OCI-LY1 (cell line): ENCODE measurements around the gene TUBB3.

Experiments
- H2AFZ ChIP-seq: fragments of 200-600 bp; sonication (generic), shearing (Covaris generic); 2 replicates; pipeline ENCODE4 v1.6.0; 2014; ENCODE audit warnings: antibody characterized with exemption, mild to moderate bottlenecking, low read length
- H3F3A ChIP-seq: fragments of 200-600 bp; sonication (generic), shearing (Covaris generic); 2 replicates; pipeline ENCODE4 v1.6.0; 2014; ENCODE audit warnings: mild to moderate bottlenecking, antibody characterized with exemption, low read length, moderate library complexity; ENCODE audit not compliant: insufficient read depth
- H3K27ac ChIP-seq: fragments of 200-600 bp; sonication (generic); 2 replicates; pipeline ENCODE4 v1.5.1; 2014; ENCODE audit warnings: low read length, mixed run types, mild to moderate bottlenecking, low read depth; ENCODE audit not compliant: poor library complexity, severe bottlenecking
- H3K27me3 ChIP-seq: fragments of 200-600 bp; sonication (generic); 2 replicates; pipeline ENCODE4 v1.6.0; 2014; ENCODE audit warnings: antibody characterized with exemption, mild to moderate bottlenecking, low read length, moderate library complexity; ENCODE audit not compliant: insufficient read depth
- H3K36me3 ChIP-seq: fragments of 200-600 bp; sonication (generic); 2 replicates; pipeline ENCODE4 v1.6.1; 2014; ENCODE audit warnings: mild to moderate bottlenecking, antibody characterized with exemption, low read length, moderate library complexity, mixed read lengths; ENCODE audit not compliant: insufficient read depth
- H3K4me1 ChIP-seq: fragments of 200-600 bp; sonication (generic); 2 replicates; pipeline ENCODE4 v1.5.1; 2014; ENCODE audit warnings: mild to moderate bottlenecking, low read length, moderate library complexity; ENCODE audit not compliant: insufficient read depth, severe bottlenecking
- H3K4me2 ChIP-seq: fragments of 200-600 bp; sonication (generic), shearing (Covaris generic); 2 replicates; pipeline ENCODE4 v1.6.1; 2014; ENCODE audit warnings: low read length
- H3K4me3 ChIP-seq: fragments of 200-600 bp; sonication (generic); 2 replicates; pipeline ENCODE4 v1.5.1; 2014; ENCODE audit warnings: low read length, low read depth, mild to moderate bottlenecking, mixed read lengths; ENCODE audit not compliant: poor library complexity, severe bottlenecking
- H3K79me2 ChIP-seq: fragments of 200-600 bp; shearing (Covaris generic); 2 replicates; pipeline ENCODE4 v1.6.1; 2016; ENCODE audit warnings: mixed run types, low read length, mixed read lengths; ENCODE audit not compliant: insufficient read depth
- H3K9ac ChIP-seq: fragments of 200-600 bp; sonication (generic), shearing (Covaris generic); 2 replicates; pipeline ENCODE4 v1.6.1; 2014; ENCODE audit warnings: mild to moderate bottlenecking, low read length, mixed read lengths
- H3K9me2 ChIP-seq: fragments of 200-600 bp; sonication (generic), shearing (Covaris generic); 2 replicates; pipeline ENCODE4 v1.6.1; 2014; ENCODE audit warnings: low read depth, mild to moderate bottlenecking, low read length, mixed read lengths
- H3K9me3 ChIP-seq: fragments of 200-600 bp; shearing (Covaris generic); 2 replicates; pipeline ENCODE4 v1.6.1; 2014; ENCODE audit warnings: low read length, mixed read lengths
- H4K20me1 ChIP-seq: fragments of 200-600 bp; sonication (generic), shearing (Covaris generic); 2 replicates; pipeline ENCODE4 v1.6.0; 2016; ENCODE audit warnings: mild to moderate bottlenecking, low read length; ENCODE audit not compliant: insufficient read depth
- EZH2 ChIP-seq: fragments of 200-600 bp; sonication (generic), shearing (Covaris generic); IDR thresholded peaks from 2 replicates; pipeline ENCODE4 v1.8.0; 2017; ENCODE audit warnings: borderline replicate concordance, mixed run types, mild to moderate bottlenecking, antibody characterized with exemption, low read length, moderate library complexity, mixed read lengths
- TF ChIP-seq, protein P1 (sequence below): fragments of 200-600 bp; sonication (generic), shearing (Covaris generic); IDR thresholded peaks from 2 replicates; pipeline ENCODE4 v1.5.1; 2017; ENCODE audit warnings: mild to moderate bottlenecking, antibody characterized with exemption, low read length, moderate library complexity, mixed read lengths

The TUBB3 gene

DNA sequence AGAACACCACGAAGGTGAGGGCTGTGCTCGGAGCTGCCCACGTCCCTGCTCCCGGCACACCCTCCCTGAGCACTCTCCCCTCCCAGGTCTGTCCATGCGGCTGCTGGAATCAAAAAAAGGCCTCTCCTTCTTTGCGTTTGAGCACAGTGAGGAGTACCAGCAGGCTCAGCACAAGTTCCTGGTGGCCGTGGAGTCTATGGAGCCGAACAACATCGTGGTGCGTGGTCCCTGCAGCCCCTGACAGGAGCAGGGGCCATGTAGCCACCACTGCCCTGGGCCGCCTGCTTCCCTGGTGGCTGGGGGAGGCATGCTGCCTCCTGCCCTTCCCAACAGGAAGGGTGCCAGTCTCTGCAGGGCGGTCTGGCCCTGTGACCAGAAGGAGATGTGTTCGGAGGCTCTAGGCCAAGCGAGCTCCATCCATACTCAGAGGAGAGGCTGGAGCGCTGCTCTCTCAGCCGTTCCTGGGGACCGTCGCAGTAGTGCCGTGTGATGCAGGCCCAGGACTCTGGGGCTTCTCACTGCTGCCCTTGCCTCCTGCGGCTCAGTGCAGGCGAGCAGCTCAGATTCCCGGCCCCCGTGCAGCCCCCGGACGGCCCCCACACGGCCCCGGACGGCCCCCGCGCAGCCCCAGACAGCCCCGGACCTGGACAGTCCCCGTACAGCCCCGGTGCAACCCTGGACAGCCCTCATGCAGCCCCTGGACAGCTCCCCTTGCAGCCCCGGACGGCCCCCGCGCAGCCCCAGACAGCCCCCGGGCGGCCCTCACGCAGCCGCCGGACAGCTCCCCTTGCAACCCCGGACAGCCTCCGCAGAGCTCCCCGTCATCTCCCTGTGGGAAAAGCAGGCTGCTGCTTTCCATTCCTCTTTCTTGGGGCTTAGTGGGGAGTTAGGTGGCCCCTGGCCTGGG is 29.2 kb upstream of the TUBB3 start:
- Histone ChIP-seq H3K4me2 (no peak overlapping the region), H3K9me3 (no peaks in the 10 kb centered on the region), H3K9me2 (no peaks in the 10 kb centered on the region), H3K9ac (no peak overlapping the region), H3K27me3 (no peaks in the 10 kb centered on the region), H3K36me3 (peaks cover 89% of the 10 kb centered on the region), H3K4me1 (no peaks in the 10 kb centered on the region), H3K4me3 (no peak overlapping the region), H2AFZ (no peak overlapping the region), H3K27ac (no peak overlapping the region), H3F3A (no peaks in the 10 kb centered on the region), H3K79me2 (no peaks in the 10 kb centered on the region), H4K20me1 (no peaks in the 10 kb centered on the region)
- TF ChIP-seq EZH2 = no peak
- TF ChIP-seq, protein P1, sequence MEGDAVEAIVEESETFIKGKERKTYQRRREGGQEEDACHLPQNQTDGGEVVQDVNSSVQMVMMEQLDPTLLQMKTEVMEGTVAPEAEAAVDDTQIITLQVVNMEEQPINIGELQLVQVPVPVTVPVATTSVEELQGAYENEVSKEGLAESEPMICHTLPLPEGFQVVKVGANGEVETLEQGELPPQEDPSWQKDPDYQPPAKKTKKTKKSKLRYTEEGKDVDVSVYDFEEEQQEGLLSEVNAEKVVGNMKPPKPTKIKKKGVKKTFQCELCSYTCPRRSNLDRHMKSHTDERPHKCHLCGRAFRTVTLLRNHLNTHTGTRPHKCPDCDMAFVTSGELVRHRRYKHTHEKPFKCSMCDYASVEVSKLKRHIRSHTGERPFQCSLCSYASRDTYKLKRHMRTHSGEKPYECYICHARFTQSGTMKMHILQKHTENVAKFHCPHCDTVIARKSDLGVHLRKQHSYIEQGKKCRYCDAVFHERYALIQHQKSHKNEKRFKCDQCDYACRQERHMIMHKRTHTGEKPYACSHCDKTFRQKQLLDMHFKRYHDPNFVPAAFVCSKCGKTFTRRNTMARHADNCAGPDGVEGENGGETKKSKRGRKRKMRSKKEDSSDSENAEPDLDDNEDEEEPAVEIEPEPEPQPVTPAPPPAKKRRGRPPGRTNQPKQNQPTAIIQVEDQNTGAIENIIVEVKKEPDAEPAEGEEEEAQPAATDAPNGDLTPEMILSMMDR = no peak

GRCh38 chr16:89895482-89896250 is 27.5 kb upstream of the TUBB3 start:
- H3K9me2 ChIP-seq = no peaks in the 10 kb centered on the region
- H4K20me1 ChIP-seq = no peaks in the 10 kb centered on the region
- no peaks in the 10 kb centered on the region for H3F3A ChIP-seq
- no peaks in the 10 kb centered on the region for H3K4me1 ChIP-seq
- H3K9me3 ChIP-seq = no peaks in the 10 kb centered on the region
- H3K27ac ChIP-seq = no peak overlapping the region
- peaks cover 94% of the 10 kb centered on the region for H3K36me3 ChIP-seq
- no peaks in the 10 kb centered on the region for H3K27me3 ChIP-seq
- H3K4me2 ChIP-seq = no peak overlapping the region
- no peak overlapping the region for H2AFZ ChIP-seq
- no peak overlapping the region for H3K4me3 ChIP-seq
- TF ChIP-seq EZH2 = no peak
- TF ChIP-seq, protein P1 = no peak
- H3K9ac ChIP-seq = no peak overlapping the region
- H3K79me2 ChIP-seq = no peaks in the 10 kb centered on the region

- no peaks in the 10 kb centered on the region for H3K79me2 ChIP-seq
- no peak overlapping the region for H3K4me3 ChIP-seq
- no peaks in the 10 kb centered on the region for H3K27me3 ChIP-seq
- no peaks in the 10 kb centered on the region for H3K9me3 ChIP-seq
- H3K9me2 ChIP-seq = no peaks in the 10 kb centered on the region
- H4K20me1 ChIP-seq = no peaks in the 10 kb centered on the region
- TF ChIP-seq, protein P1 = no peak
- TF ChIP-seq EZH2 = no peak
- H3K9ac ChIP-seq = no peak overlapping the region
- no peak overlapping the region for H2AFZ ChIP-seq
- no peak overlapping the region for H3K4me2 ChIP-seq
- H3F3A ChIP-seq = no peaks in the 10 kb centered on the region
- no peaks in the 10 kb centered on the region for H3K4me1 ChIP-seq
- peaks cover 85% of the 10 kb centered on the region for H3K36me3 ChIP-seq
- no peak overlapping the region for H3K27ac ChIP-seq
Observed at GRCh38 chr16:89897204-89897603, 25.9 kb upstream of the TUBB3 start.
